CD4-positive, alpha-beta memory T cell (primary cell): ENCODE data around the gene SRSF10. TPM values are rescaled to one million over a fixed set of nuclear protein-coding genes. Genes with fewer than 3 reads are reported as not detected.
"Not testable (repeated sequence)": the region's sequence is repeated elsewhere in the genome, so short reads cannot be mapped to it uniquely, and the experiment has no call there.

ENCODE experiments used
- CTCF ChIA-PET: fragments of 350-600 bp; sonication (Branson Sonifier 250); formaldehyde crosslinking; loops from one replicate; lab custom pipeline; 2021; ENCODE audit warnings: inconsistent platforms; ENCODE audit not compliant: partially characterized antibody; lab: Charles Lee
- POLR2A ChIA-PET: fragments of 350-600 bp; sonication (Branson Sonifier 250); formaldehyde crosslinking; loops from one replicate; lab custom pipeline; 2021; ENCODE audit not compliant: partially characterized antibody; lab: Charles Lee
- DNase-seq, 5 donors: peaks; one replicate each; pipeline versions ENCODE4 v3.0.0 to v3.0.0-alpha.2; 2020 to 2022; ENCODE audit warnings: mixed read lengths in 1 of 5
- H3K27ac ChIP-seq: one replicate; pipeline ENCODE4 v1.7.0; 2013; ENCODE audit warnings: low read depth, low read length
- H3K27me3 ChIP-seq: 2 replicates; pipeline ENCODE4 v1.7.0; 2013; ENCODE audit warnings: mild to moderate bottlenecking, low read length, moderate library complexity; ENCODE audit not compliant: insufficient read depth
- H3K36me3 ChIP-seq: 2 replicates; pipeline ENCODE4 v1.7.0; 2013; ENCODE audit warnings: mild to moderate bottlenecking, low read length, moderate library complexity; ENCODE audit not compliant: insufficient read depth
- H3K4me1 ChIP-seq: 2 replicates; pipeline ENCODE4 v1.7.0; 2013; ENCODE audit warnings: mild to moderate bottlenecking, low read length, moderate library complexity; ENCODE audit not compliant: insufficient read depth
- H3K4me3 ChIP-seq, 2 donors: one replicate each; pipeline ENCODE4 v1.7.0; 2013; ENCODE audit warnings: low read length in 2 of 2, mild to moderate bottlenecking in 1 of 2
- H3K9me3 ChIP-seq, 2 donors: one replicate each; pipeline ENCODE4 v1.7.0; 2013; ENCODE audit warnings: low read length in 2 of 2, control low read depth in 1 of 2; ENCODE audit not compliant: control insufficient read depth in 1 of 2
- H3K27ac Mint-ChIP-seq, 7 donors: one replicate each; pipeline ENCODE4 v1.8.0; 2020 to 2021; ENCODE audit warnings: mixed read lengths in 7 of 7, mild to moderate bottlenecking in 6 of 7, inconsistent platforms in 3 of 7, moderate library complexity in 3 of 7
- H3K27me3 Mint-ChIP-seq, 2 donors: one replicate each; pipeline ENCODE4 v1.8.0; 2020 to 2021; ENCODE audit warnings: mixed read lengths in 2 of 2
- H3K36me3 Mint-ChIP-seq, 2 donors: one replicate each; pipeline ENCODE4 v1.8.0; 2020 to 2021; ENCODE audit warnings: mixed read lengths in 2 of 2, inconsistent platforms in 1 of 2, mild to moderate bottlenecking in 1 of 2
- H3K4me1 Mint-ChIP-seq, 4 donors: one replicate each; pipeline ENCODE4 v1.8.0; 2020 to 2021; ENCODE audit warnings: mixed read lengths in 4 of 4, mild to moderate bottlenecking in 1 of 4
- H3K4me3 Mint-ChIP-seq, 8 donors: one replicate each; pipeline ENCODE4 v1.8.0; 2020 to 2021; ENCODE audit warnings: mixed read lengths in 8 of 8, mild to moderate bottlenecking in 7 of 8, moderate library complexity in 6 of 8, inconsistent platforms in 3 of 8
- H3K9me3 Mint-ChIP-seq, 8 donors: one replicate each; pipeline ENCODE4 v1.8.0; 2020 to 2021; ENCODE audit warnings: mixed read lengths in 8 of 8, mild to moderate bottlenecking in 5 of 8, inconsistent platforms in 3 of 8, moderate library complexity in 1 of 8
- intact Hi-C: fragments of 100-400 bp; cut with micrococcal nuclease; formaldehyde crosslinking; loops from one replicate; pipeline ENCODE4 v1.15.1; 2023
- polyA plus RNA-seq, 2 donors: library from polyadenylated mRNA; unstranded; fragments of 300-500 nt; fragmentation: Illumina TruSeq; gene quantifications; one replicate each; pipeline ENCODE4 v1.2.3, GENCODE V29; 2021
- total RNA-seq, 2 experiments: library from RNA; stranded (reverse); gene quantifications; one replicate each; pipeline ENCODE4 v1.2.3, GENCODE V29; 2021

Gene SRSF10
- total and polyA plus RNA-seq, 4 experiments from 2014 or later: 109 to 169 (median 137) TPM

- ChIA-PET POLR2A (no interaction called here), CTCF (interaction anchor here (0.6 to 1.0 kb wide), 2 partner anchors 9 to 141 kb away, joined by 3 to 4 read pairs; no protein-coding TSS in a partner anchor)
- Histone ChIP-seq H3K4me1 (no peaks in the 10 kb centered on the region), H3K9me3 (no peaks in the 10 kb centered on the region), H3K4me3 (no peak overlapping the region), H3K27me3 (no peaks in the 10 kb centered on the region), H3K36me3 (no peaks in the 10 kb centered on the region), H3K27ac (no peak overlapping the region)
- Mint-ChIP-seq H3K9me3 (no peaks in the 10 kb centered on the region), H3K4me1 (no peaks in the 10 kb centered on the region), H3K27me3 (peaks cover 6 to 10% of the 10 kb centered on the region in 2 donors), H3K27ac (no peak overlapping the region), H3K4me3 (no peak overlapping the region), H3K36me3 (no peaks in the 10 kb centered on the region)
- intact Hi-C loops: no loop called here
- DNase-seq: no peak
Observed at GRCh38 chr1:24018611-24019580, 38.8 kb upstream of the SRSF10 start.

DNA sequence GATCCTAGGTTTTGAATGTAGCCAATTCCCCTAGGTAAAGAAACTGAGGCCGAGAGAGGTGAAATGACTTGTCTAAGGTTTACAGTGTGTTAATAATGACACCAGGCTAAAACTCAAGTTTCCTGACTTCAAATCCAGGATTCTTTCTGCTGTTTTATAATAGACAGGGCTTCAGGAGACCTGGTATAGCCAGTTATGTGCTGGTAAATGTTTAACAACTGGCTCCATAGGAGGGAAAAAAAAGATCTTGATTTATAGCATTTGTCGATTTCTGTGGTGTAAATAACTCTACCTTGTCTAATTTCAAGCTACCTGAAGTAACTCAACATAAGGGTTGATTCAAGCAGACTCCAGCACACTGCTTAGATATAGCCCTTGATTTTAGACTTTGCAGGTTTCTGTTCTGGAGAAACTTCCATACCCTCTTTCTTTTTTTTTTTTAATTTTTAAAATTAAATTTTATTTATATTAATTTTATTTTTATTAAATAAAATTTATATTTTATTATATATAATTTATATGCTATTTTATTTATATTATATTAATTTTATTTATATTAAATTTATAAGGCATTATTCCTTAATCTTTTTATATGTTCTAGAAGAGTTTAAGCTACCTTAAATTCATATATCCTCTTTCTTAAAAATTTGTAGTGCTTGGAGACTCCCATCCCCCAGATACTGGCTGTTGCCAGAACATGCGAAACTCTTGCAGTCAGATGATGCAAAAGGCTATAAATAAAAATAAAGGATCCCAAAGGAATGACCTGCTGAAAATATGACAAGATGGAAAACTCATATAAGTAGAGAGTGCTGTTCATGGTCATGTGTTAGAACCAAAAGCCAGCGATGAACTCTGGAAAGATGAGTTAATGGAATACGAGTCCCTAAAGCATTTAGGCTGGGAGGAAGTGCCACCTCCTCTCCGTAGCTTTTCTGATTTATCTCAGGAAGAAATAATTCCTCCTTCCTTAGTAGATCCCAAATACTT lies 35.4 kb upstream of the SRSF10 start:
- Histone ChIP-seq H3K27me3 (no peaks in the 10 kb centered on the region), H3K9me3 (no peaks in the 10 kb centered on the region), H3K4me3 (no peak overlapping the region), H3K36me3 (no peaks in the 10 kb centered on the region), H3K4me1 (no peaks in the 10 kb centered on the region), H3K27ac (no peak overlapping the region)
- Mint-ChIP-seq H3K27me3 (peaks cover 9 to 11% of the 10 kb centered on the region in 2 donors), H3K27ac (no peak overlapping the region), H3K4me3 (no peak overlapping the region), H3K36me3 (no peaks in the 10 kb centered on the region), H3K9me3 (no peaks in the 10 kb centered on the region), H3K4me1 (no peaks in the 10 kb centered on the region)
- ChIA-PET CTCF (no interaction called here), POLR2A (no interaction called here)
- DNase-seq: no peak
- intact Hi-C loops: no loop called here

GRCh38 chr1:24012878-24013277 lies 32.8 kb upstream of the SRSF10 start:
- H3K4me3 Mint-ChIP-seq, H3K36me3 ChIP-seq, intact Hi-C loops, CTCF ChIA-PET, DNase-seq, H3K4me1 Mint-ChIP-seq, H3K36me3 Mint-ChIP-seq, POLR2A ChIA-PET, H3K4me3 ChIP-seq, H3K27ac ChIP-seq, H3K27me3 ChIP-seq, H3K9me3 Mint-ChIP-seq, H3K9me3 ChIP-seq, H3K27ac Mint-ChIP-seq, H3K4me1 ChIP-seq: not testable (repeated sequence)
- peaks cover 14 to 17% of the 10 kb centered on the region in 2 donors for H3K27me3 Mint-ChIP-seq

- Histone ChIP-seq H3K9me3 (no peaks in the 10 kb centered on the region), H3K36me3 (no peaks in the 10 kb centered on the region), H3K27me3 (no peaks in the 10 kb centered on the region), H3K4me3 (no peak overlapping the region), H3K4me1 (no peaks in the 10 kb centered on the region), H3K27ac (no peak overlapping the region)
- H3K4me3 Mint-ChIP-seq: no peak overlapping the region
- no peaks in the 10 kb centered on the region for H3K9me3 Mint-ChIP-seq
- ChIA-PET CTCF (no interaction called here), POLR2A (no interaction called here)
- no peaks in the 10 kb centered on the region for H3K36me3 Mint-ChIP-seq
- no peak for DNase-seq
- H3K27me3 Mint-ChIP-seq: peaks cover 11 to 16% of the 10 kb centered on the region in 2 donors
- no peak overlapping the region for H3K27ac Mint-ChIP-seq
- intact Hi-C loops: no loop called here
- no peaks in the 10 kb centered on the region for H3K4me1 Mint-ChIP-seq
Observed at GRCh38 chr1:24010650-24011049, 30.5 kb upstream of the SRSF10 start.

DNA sequence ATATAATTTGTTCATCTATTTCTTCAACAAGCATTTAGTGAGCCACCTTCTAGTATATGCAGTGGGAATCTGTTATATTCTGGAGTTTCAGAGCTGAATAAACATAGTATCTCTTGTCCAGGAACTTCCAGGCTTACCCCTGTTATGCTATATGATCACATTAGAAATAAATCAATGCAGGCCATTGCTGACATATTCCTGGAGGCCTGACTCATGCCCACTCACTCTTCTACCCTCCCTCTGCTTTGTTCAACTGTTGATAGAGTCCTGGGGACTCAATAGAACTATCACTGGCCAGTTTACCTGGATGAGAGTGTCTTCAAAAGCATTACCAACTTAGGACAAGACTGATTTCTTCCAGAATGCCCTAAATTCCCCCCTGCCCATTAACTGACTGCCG lies 29.3 kb upstream of the SRSF10 start:
- Mint-ChIP-seq H3K4me3 (no peak overlapping the region), H3K27ac (no peak overlapping the region), H3K36me3 (no peaks in the 10 kb centered on the region), H3K27me3 (peaks cover 8 to 14% of the 10 kb centered on the region in 2 donors), H3K4me1 (no peaks in the 10 kb centered on the region), H3K9me3 (peaks cover 0 to 3% (median 0%) of the 10 kb centered on the region in 8 donors)
- H3K4me3 ChIP-seq: no peak overlapping the region
- H3K36me3 ChIP-seq: no peaks in the 10 kb centered on the region
- H3K27ac ChIP-seq: no peak overlapping the region
- intact Hi-C loops: no loop called here
- H3K27me3 ChIP-seq: no peaks in the 10 kb centered on the region
- DNase-seq: no peak
- H3K9me3 ChIP-seq: no peaks in the 10 kb centered on the region
- ChIA-PET POLR2A (no interaction called here), CTCF (no interaction called here)
- no peaks in the 10 kb centered on the region for H3K4me1 ChIP-seq

DNA sequence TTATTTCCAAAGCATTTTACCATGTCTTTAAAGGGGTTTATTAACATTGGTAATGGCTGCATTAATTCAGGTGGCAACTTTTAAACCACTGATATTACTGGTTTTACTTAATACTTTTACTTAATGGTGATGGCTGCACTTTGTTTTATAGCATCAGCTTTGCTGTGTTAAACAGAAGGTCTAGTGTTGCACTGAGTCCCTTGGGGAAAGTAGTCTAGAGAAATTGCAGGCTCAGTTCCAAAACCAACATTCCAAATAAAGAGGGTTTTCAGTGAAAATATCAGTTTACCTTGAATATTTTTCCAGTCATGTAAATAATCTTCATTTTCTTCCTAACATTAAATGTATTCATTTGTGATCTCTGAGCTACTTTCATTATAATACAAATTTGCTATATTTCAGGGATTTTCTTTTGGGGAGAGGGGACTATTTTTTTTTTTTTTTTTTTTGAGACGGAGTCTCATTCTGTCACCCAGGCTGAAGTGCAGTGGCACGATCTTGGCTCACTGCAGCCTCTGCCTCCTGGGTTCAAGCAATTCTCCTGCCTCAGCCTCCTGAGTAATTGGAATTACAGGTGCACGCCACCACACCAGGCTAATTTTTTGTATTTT lies 28.6 kb upstream of the SRSF10 start:
- H3K27ac Mint-ChIP-seq, H3K36me3 ChIP-seq, H3K4me3 Mint-ChIP-seq, intact Hi-C loops, POLR2A ChIA-PET, H3K36me3 Mint-ChIP-seq, H3K9me3 ChIP-seq, H3K27ac ChIP-seq, H3K4me1 ChIP-seq, DNase-seq, H3K4me3 ChIP-seq, H3K9me3 Mint-ChIP-seq, CTCF ChIA-PET, H3K4me1 Mint-ChIP-seq, H3K27me3 ChIP-seq: not testable (repeated sequence)
- H3K27me3 Mint-ChIP-seq: peaks cover 9 to 16% of the 10 kb centered on the region in 2 donors

DNA sequence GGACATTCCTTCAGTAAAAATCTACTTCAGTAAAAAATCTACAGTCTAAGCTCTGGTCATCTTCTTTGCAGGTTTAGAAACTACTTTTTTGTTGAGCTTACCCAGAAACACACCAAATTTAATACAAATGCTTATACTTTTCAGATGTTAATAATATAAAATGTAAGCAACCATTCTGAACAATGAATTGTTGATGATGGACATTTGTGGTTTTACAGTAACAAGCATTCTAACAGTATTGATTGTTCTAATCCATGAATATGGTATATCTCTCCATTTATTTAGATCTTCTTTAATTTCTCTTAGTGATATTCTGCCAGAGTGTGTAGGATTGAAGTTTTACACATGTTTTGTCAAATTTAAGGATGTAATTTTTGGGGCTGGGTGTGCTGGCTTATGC lies 27.0 kb upstream of the SRSF10 start:
- no peak overlapping the region for H3K4me3 Mint-ChIP-seq
- intact Hi-C loops: no loop called here
- peaks cover 0 to 3% (median 0%) of the 10 kb centered on the region in 4 donors for H3K4me1 Mint-ChIP-seq
- Histone ChIP-seq H3K27me3 (no peaks in the 10 kb centered on the region), H3K9me3 (no peaks in the 10 kb centered on the region), H3K4me3 (no peak overlapping the region), H3K4me1 (no peaks in the 10 kb centered on the region), H3K36me3 (no peaks in the 10 kb centered on the region), H3K27ac (no peak overlapping the region)
- H3K27ac Mint-ChIP-seq: no peak overlapping the region
- CTCF ChIA-PET: no interaction called here
- no peak for DNase-seq
- peaks cover 12 to 17% of the 10 kb centered on the region in 2 donors for H3K27me3 Mint-ChIP-seq
- no peaks in the 10 kb centered on the region for H3K36me3 Mint-ChIP-seq
- POLR2A ChIA-PET: no interaction called here
- H3K9me3 Mint-ChIP-seq: peaks cover 0 to 3% (median 0%) of the 10 kb centered on the region in 8 donors
